Retinal pigment epithelial cell (primary cell): ENCODE data around the gene TBX15.

Source experiments
- DNase-seq: peaks from one replicate; pipeline ENCODE4 v3.0.0-alpha.2; 2010; ENCODE audit warnings: low read depth
- H3K4me3 ChIP-seq: 2 replicates; pipeline ENCODE4 v1.5.1; 2011; ENCODE audit warnings: mild to moderate bottlenecking, low read length, control low read depth, moderate library complexity
- CTCF ChIP-seq: conservative IDR thresholded peaks from 2 replicates; pipeline ENCODE4 v1.5.1; 2011; ENCODE audit warnings: low read depth, low read length, control low read depth, inconsistent platforms

TBX15 gene

GRCh38 chr1:118890851-118891384, 97.2 kb downstream of the TBX15 start:
- DNase-seq = no peak
- H3K4me3 ChIP-seq = no peak overlapping the region
- TF ChIP-seq CTCF = no peak

DNA sequence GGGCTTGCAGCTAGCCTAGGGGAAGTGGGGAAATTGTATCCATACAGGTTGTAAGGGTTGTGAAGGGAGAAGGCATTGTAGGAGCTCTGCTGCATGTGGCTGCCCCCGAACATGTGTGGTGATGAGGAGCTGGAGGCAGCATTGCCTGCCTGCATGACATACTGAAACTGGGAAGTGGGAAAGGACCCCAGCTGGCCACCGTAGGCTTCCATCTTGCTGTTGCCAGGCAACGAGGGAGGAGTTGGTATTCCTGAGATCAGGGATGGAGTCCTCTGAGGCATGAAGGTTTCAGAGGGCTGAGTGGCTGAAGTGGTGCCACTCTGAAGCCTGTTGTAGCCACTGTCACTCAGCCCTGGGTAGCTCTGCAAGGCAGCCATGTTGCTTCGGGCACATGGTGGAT, 103.2 kb downstream of the TBX15 start:
- no peak for DNase-seq
- no peak for TF ChIP-seq CTCF
- H3K4me3 ChIP-seq = no peak overlapping the region

DNA sequence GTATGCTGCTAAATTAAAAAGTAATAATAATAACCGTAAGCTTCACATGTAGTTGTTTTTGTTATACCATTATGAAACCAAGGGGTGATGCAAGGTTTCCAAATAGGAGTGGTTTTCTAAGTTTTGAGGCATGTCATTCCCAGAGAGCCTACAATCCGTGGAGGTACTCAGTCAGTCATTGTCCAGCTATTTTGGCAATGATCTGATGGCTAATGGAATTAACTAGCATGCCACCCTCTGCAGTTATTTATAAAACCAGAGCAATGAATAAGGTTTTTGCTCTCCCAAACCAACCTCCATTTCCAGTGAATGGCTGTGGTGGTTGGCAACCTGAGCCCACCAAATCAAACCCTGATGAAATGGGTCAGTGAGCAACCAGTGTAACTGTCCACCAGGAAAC, 106.4 kb downstream of the TBX15 start:
- no peak for DNase-seq
- TF ChIP-seq CTCF = no peak
- no peak overlapping the region for H3K4me3 ChIP-seq

GRCh38 chr1:118878661-118879060, 109.5 kb downstream of the TBX15 start:
- H3K4me3 ChIP-seq = no peak overlapping the region
- no peak for TF ChIP-seq CTCF
- no peak for DNase-seq

GRCh38 chr1:118877668-118878396, 110.3 kb downstream of the TBX15 start:
- DNase-seq = no peak
- H3K4me3 ChIP-seq = no peak overlapping the region
- TF ChIP-seq CTCF = no peak

GRCh38 chr1:118871582-118872171, 116.5 kb downstream of the TBX15 start:
- H3K4me3 ChIP-seq = no peak overlapping the region
- TF ChIP-seq CTCF = no peak
- no peak for DNase-seq

DNA sequence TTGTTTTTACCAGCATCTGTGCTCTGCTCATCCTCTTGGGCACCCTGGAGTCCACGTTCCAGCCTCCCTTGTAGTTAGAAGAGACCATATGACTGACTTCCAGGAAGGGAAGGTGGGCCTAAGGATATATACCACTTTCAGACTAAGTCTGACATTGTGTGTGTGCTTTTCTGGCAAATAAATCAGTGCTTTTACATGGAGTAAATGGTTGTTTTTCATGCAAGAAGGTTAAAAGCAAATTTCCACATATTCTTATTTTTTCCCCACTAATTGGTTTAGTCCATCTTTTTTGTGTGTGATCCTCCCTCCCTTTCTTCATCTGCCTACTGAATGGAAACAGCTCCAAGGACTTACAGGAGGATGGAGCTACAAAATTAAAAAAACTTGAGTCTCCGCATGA, 119.8 kb downstream of the TBX15 start:
- H3K4me3 ChIP-seq = no peak overlapping the region
- no peak for TF ChIP-seq CTCF
- no peak for DNase-seq
